WTC11 (cell line): ENCODE results near the gene DHRSX. TPM values are rescaled to one million over a fixed set of nuclear protein-coding genes. Genes with fewer than 3 reads are reported as not detected.

Experiments
- ATAC-seq: fragments of 200-7000 bp; cut with Tn5 transposase; 2 replicates; pipeline ENCODE4 v1.10.0; 2021; ENCODE audit warnings: mild to moderate bottlenecking, moderate library complexity
- CTCF ChIA-PET: fragments of 300-600 bp; sonication (Branson Sonifier 250); formaldehyde crosslinking; loops from one replicate; lab custom pipeline; 2021; ENCODE audit warnings: antibody characterized with exemption; lab: Charles Lee
- POLR2A ChIA-PET: fragments of 350-600 bp; sonication (Branson Sonifier 250); formaldehyde crosslinking; loops from one replicate; lab custom pipeline; 2021; ENCODE audit warnings: antibody characterized with exemption; lab: Charles Lee
- DNase-seq: peaks from one replicate; pipeline ENCODE4 v3.0.0; 2021; ENCODE audit warnings: low spot score
- H3K27ac Mint-ChIP-seq: 2 replicates; pipeline ENCODE4 v1.8.0; 2021; ENCODE audit warnings: mixed read lengths
- H3K27me3 Mint-ChIP-seq: 2 replicates; pipeline ENCODE4 v1.8.0; 2021; ENCODE audit warnings: low read depth, mild to moderate bottlenecking, moderate library complexity, mixed read lengths
- H3K36me3 Mint-ChIP-seq: 2 replicates; pipeline ENCODE4 v1.8.0; 2021; ENCODE audit warnings: mixed read lengths
- H3K4me1 Mint-ChIP-seq: 2 replicates; pipeline ENCODE4 v1.8.0; 2022; ENCODE audit warnings: mixed read lengths
- H3K4me3 Mint-ChIP-seq: 2 replicates; pipeline ENCODE4 v1.8.0; 2021; ENCODE audit warnings: mild to moderate bottlenecking, moderate library complexity, mixed read lengths
- H3K9me3 Mint-ChIP-seq: 2 replicates; pipeline ENCODE4 v1.8.0; 2021; ENCODE audit warnings: mixed read lengths
- ATF1 ChIP-seq: sonication (generic); formaldehyde crosslinking; IDR thresholded peaks from 2 replicates; pipeline ENCODE4 v1.8.1; 2023; ENCODE audit warnings: mild to moderate bottlenecking, moderate library complexity, missing genetic modification reagents
- CREM ChIP-seq: sonication (generic); formaldehyde crosslinking; IDR thresholded peaks from 2 replicates; pipeline ENCODE4 v1.8.1; 2022; ENCODE audit warnings: mild to moderate bottlenecking, missing genetic modification reagents, moderate library complexity
- E2F5 ChIP-seq: sonication (generic); formaldehyde crosslinking; IDR thresholded peaks from 2 replicates; pipeline ENCODE4 v1.8.1; 2022; ENCODE audit warnings: mild to moderate bottlenecking, moderate library complexity, missing genetic modification reagents
- FOXK1 ChIP-seq: sonication (generic); formaldehyde crosslinking; IDR thresholded peaks from 2 replicates; pipeline ENCODE4 v1.8.0; 2022; ENCODE audit warnings: mild to moderate bottlenecking, moderate library complexity, missing genetic modification reagents
- GRHL2 ChIP-seq: fragments of 250-450 bp; sonication (Bioruptor Pico); IDR thresholded peaks from 2 replicates; pipeline ENCODE4 v1.8.0; 2022; ENCODE audit warnings: mild to moderate bottlenecking, moderate library complexity; ENCODE audit not compliant: insufficient replicate concordance, severe bottlenecking
- IRF2 ChIP-seq: sonication (generic); formaldehyde crosslinking; IDR thresholded peaks from 2 replicates; pipeline ENCODE4 v1.8.0; 2022; ENCODE audit warnings: low read depth, missing genetic modification reagents, borderline replicate concordance
- MXD4 ChIP-seq: fragments of 250-450 bp; sonication (Bioruptor Pico); IDR thresholded peaks from 2 replicates; pipeline ENCODE4 v1.8.0; 2021; ENCODE audit warnings: mild to moderate bottlenecking, moderate library complexity, borderline replicate concordance
- NFATC4 ChIP-seq: fragments of 250-450 bp; sonication (Bioruptor Pico); IDR thresholded peaks from 2 replicates; pipeline ENCODE4 v1.9.0; 2021; ENCODE audit warnings: mild to moderate bottlenecking
- NR3C1 ChIP-seq: sonication (generic); formaldehyde crosslinking; conservative IDR thresholded peaks from 2 replicates; pipeline ENCODE4 v1.8.1; 2023; ENCODE audit warnings: low read depth, mild to moderate bottlenecking, missing genetic modification reagents
- SMAD4 ChIP-seq: sonication (generic); formaldehyde crosslinking; IDR thresholded peaks from 2 replicates; pipeline ENCODE4 v1.8.0; 2022; ENCODE audit warnings: mild to moderate bottlenecking, missing genetic modification reagents
- TEAD1 ChIP-seq: sonication (generic); formaldehyde crosslinking; IDR thresholded peaks from 2 replicates; pipeline ENCODE4 v1.8.0; 2022; ENCODE audit warnings: mild to moderate bottlenecking, missing genetic modification reagents
- TEAD4 ChIP-seq: sonication (generic); formaldehyde crosslinking; IDR thresholded peaks from 2 replicates; pipeline ENCODE4 v1.8.0; 2022; ENCODE audit warnings: mild to moderate bottlenecking, missing genetic modification reagents
- ZBTB21 ChIP-seq: sonication (generic); formaldehyde crosslinking; IDR thresholded peaks from 2 replicates; pipeline ENCODE4 v1.8.1; 2023; ENCODE audit warnings: mild to moderate bottlenecking, missing genetic modification reagents, borderline replicate concordance
- ZMAT4 ChIP-seq: fragments of 250-450 bp; sonication (Bioruptor Pico); IDR thresholded peaks from 2 replicates; pipeline ENCODE4 v1.9.0; 2021; ENCODE audit warnings: mild to moderate bottlenecking
- ZNF138 ChIP-seq: sonication (generic); formaldehyde crosslinking; conservative IDR thresholded peaks from 2 replicates; pipeline ENCODE4 v1.8.1; 2022; ENCODE audit warnings: mild to moderate bottlenecking, moderate library complexity, missing genetic modification reagents
- ZNF232 ChIP-seq: sonication (generic); formaldehyde crosslinking; IDR thresholded peaks from 2 replicates; pipeline ENCODE4 v1.8.0; 2022; ENCODE audit warnings: mild to moderate bottlenecking, missing genetic modification reagents
- total RNA-seq: library from RNA; stranded (reverse); gene quantifications from 3 replicates; pipeline ENCODE4 v1.2.3, GENCODE V29; 2021
- TF ChIP-seq, protein P1 (sequence below): fragments of 250-450 bp; sonication (Bioruptor Pico); IDR thresholded peaks from 2 replicates; pipeline ENCODE4 v1.8.0; 2021; ENCODE audit warnings: mild to moderate bottlenecking
- TF ChIP-seq, protein P2 (sequence below): sonication (generic); formaldehyde crosslinking; conservative IDR thresholded peaks from 2 replicates; pipeline ENCODE4 v1.8.1; 2023; ENCODE audit warnings: mild to moderate bottlenecking, low read depth, missing genetic modification reagents, moderate library complexity
- TF ChIP-seq, protein P3 (sequence below): sonication (generic); formaldehyde crosslinking; IDR thresholded peaks from 2 replicates; pipeline ENCODE4 v1.8.1; 2022; ENCODE audit warnings: missing genetic modification reagents, borderline replicate concordance

The DHRSX gene
- total RNA-seq, 1 experiment from 2014 or later = 28.2 TPM

DNA sequence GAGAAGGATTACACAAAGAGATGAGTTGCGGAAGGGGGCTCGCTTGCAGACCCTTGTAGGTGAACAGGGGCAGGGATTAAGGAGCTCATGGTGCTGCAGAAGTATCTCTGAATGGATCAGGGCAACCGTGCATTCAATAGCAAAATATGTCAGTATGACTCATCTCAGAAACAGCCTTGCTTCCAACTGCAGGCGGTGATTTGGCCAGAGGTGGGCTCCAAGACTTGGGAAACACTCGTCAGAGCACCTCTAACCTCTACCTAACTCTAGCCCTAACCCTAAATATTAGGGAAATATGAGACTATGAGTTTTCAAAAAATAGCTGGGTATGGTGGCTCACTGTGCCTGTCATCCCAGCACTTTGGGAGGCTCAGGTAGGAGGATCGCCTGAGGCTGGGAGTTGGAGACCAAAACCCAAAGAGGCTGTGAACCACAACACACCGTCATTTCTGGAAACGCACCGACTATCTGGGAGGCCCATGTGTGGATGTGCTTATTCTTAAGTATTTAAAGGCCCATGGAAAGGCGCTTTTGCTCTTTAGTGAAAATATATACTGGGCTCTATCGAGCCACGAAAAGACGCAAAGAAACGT, 102.6 kb downstream of the DHRSX start:
- Mint-ChIP-seq H3K9me3 (no peaks in the 10 kb centered on the region), H3K4me1 (peaks cover 26% of the 10 kb centered on the region), H3K27ac (peak overlapping the region; percentile 51; the same call in 1 of the 2 replicates), H3K36me3 (peaks cover 12% of the 10 kb centered on the region), H3K4me3 (no peak overlapping the region), H3K27me3 (no peaks in the 10 kb centered on the region)
- TF ChIP-seq ZNF232 (CRISPR knock-in tag) (no peak), FOXK1 (no peak), ZMAT4 (no peak), MXD4 (CRISPR knock-in tag) (no peak)
- ATAC-seq = no peak
- DNase-seq = no peak
- ChIA-PET POLR2A (no interaction called here), CTCF (no interaction called here)

GRCh38 chrX:2397229-2398063, 103.3 kb downstream of the DHRSX start:
- Mint-ChIP-seq H3K9me3 (no peaks in the 10 kb centered on the region), H3K36me3 (peaks cover 9% of the 10 kb centered on the region; the same call in 1 of the 2 replicates), H3K27ac (peak overlapping the region; percentile 59), H3K4me3 (no peak overlapping the region), H3K4me1 (peaks cover 26% of the 10 kb centered on the region), H3K27me3 (no peaks in the 10 kb centered on the region)
- TF ChIP-seq CREM (CRISPR knock-in tag) (no peak), ZBTB21 (CRISPR knock-in tag) (no peak), TEAD4 (CRISPR knock-in tag) (no peak), NR3C1 (CRISPR knock-in tag) (no peak), ATF1 (CRISPR knock-in tag) (no peak), NFATC4 (CRISPR knock-in tag) (no peak), TEAD1 (CRISPR knock-in tag) (no peak), E2F5 (no peak)
- TF ChIP-seq, protein P1, sequence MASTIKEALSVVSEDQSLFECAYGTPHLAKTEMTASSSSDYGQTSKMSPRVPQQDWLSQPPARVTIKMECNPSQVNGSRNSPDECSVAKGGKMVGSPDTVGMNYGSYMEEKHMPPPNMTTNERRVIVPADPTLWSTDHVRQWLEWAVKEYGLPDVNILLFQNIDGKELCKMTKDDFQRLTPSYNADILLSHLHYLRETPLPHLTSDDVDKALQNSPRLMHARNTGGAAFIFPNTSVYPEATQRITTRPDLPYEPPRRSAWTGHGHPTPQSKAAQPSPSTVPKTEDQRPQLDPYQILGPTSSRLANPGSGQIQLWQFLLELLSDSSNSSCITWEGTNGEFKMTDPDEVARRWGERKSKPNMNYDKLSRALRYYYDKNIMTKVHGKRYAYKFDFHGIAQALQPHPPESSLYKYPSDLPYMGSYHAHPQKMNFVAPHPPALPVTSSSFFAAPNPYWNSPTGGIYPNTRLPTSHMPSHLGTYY = no peak
- POLR2A ChIA-PET = no interaction called here
- ATAC-seq (no peak), DNase-seq (no peak)
- CTCF ChIA-PET = no interaction called here

GRCh38 chrX:2395261-2395992, 105.3 kb downstream of the DHRSX start:
- peaks cover 14% of the 10 kb centered on the region for H3K9me3 Mint-ChIP-seq
- DNase-seq = peak; percentile 34
- peak overlapping the region; percentile 88 for H3K27ac Mint-ChIP-seq
- no peaks in the 10 kb centered on the region for H3K27me3 Mint-ChIP-seq
- ChIA-PET CTCF (no interaction called here), POLR2A (no interaction called here)
- H3K4me1 Mint-ChIP-seq = peaks cover 19% of the 10 kb centered on the region
- H3K36me3 Mint-ChIP-seq = peaks cover 21% of the 10 kb centered on the region
- TF ChIP-seq GRHL2 (CRISPR knock-in tag) (no peak), ZNF138 (CRISPR knock-in tag) (no peak), SMAD4 (no peak), IRF2 (CRISPR knock-in tag) (no peak)
- TF ChIP-seq, protein P2, sequence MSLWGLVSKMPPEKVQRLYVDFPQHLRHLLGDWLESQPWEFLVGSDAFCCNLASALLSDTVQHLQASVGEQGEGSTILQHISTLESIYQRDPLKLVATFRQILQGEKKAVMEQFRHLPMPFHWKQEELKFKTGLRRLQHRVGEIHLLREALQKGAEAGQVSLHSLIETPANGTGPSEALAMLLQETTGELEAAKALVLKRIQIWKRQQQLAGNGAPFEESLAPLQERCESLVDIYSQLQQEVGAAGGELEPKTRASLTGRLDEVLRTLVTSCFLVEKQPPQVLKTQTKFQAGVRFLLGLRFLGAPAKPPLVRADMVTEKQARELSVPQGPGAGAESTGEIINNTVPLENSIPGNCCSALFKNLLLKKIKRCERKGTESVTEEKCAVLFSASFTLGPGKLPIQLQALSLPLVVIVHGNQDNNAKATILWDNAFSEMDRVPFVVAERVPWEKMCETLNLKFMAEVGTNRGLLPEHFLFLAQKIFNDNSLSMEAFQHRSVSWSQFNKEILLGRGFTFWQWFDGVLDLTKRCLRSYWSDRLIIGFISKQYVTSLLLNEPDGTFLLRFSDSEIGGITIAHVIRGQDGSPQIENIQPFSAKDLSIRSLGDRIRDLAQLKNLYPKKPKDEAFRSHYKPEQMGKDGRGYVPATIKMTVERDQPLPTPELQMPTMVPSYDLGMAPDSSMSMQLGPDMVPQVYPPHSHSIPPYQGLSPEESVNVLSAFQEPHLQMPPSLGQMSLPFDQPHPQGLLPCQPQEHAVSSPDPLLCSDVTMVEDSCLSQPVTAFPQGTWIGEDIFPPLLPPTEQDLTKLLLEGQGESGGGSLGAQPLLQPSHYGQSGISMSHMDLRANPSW (CRISPR knock-in tag) = no peak
- TF ChIP-seq, protein P3, sequence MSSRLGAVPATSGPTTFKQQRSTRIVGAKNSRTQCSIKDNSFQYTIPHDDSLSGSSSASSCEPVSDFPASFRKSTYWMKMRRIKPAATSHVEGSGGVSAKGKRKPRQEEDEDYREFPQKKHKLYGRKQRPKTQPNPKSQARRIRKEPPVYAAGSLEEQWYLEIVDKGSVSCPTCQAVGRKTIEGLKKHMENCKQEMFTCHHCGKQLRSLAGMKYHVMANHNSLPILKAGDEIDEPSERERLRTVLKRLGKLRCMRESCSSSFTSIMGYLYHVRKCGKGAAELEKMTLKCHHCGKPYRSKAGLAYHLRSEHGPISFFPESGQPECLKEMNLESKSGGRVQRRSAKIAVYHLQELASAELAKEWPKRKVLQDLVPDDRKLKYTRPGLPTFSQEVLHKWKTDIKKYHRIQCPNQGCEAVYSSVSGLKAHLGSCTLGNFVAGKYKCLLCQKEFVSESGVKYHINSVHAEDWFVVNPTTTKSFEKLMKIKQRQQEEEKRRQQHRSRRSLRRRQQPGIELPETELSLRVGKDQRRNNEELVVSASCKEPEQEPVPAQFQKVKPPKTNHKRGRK (CRISPR knock-in tag) = no peak
- no peak overlapping the region for H3K4me3 Mint-ChIP-seq
- ATAC-seq = no peak
